ENCODE results near the gene CLSTN3. TPM values are rescaled to one million over a fixed set of nuclear protein-coding genes. Genes with fewer than 3 reads are reported as not detected.

Gene CLSTN3
- total and polyA plus RNA-seq, 2 of the 8 experiments (the other 6 are each of a cell fraction or from before 2014, with no cell fraction given): 20.4 to 26.3 TPM

- TF ChIP-seq ASH2L (IDR thresholded peaks at IDR 0.05; ENCODE audit: low read length) (peak; percentile 44), SIN3A (conservative IDR thresholded peaks at IDR 0.05 in 1 of 2, IDR thresholded peaks at IDR 0.05 in 1 of 2; ENCODE audit: low read depth in 1 of 2, low read length in 2 of 2) (no peak), TBP (IDR thresholded peaks at IDR 0.05; ENCODE audit: low read depth, low read length) (no peak), SRF (IDR thresholded peaks at IDR 0.05; ENCODE audit: low read depth, low read length) (no peak), CHD1 (IDR thresholded peaks at IDR 0.05; ENCODE audit: low read depth, low read length) (no peak), EP300 (IDR thresholded peaks at IDR 0.05; ENCODE audit: borderline replicate concordance in 1 of 2, low read depth in 2 of 2, low read length in 2 of 2) (no peak), NANOG (IDR thresholded peaks at IDR 0.05; ENCODE audit: insufficient read depth, low read depth, low read length, poor library complexity, severe bottlenecking) (no peak), SP4 (IDR thresholded peaks at IDR 0.05; ENCODE audit: low read length) (no peak), E2F6 (IDR thresholded peaks at IDR 0.05) (no peak), YY1 (IDR thresholded peaks at IDR 0.05; ENCODE audit: low read depth, low read length) (no peak), BRCA1 (IDR thresholded peaks at IDR 0.05; ENCODE audit: low read depth, low read length) (no peak), CTCF (IDR thresholded peaks at IDR 0.05; ENCODE audit: control extremely low read depth in 1 of 3, insufficient read depth in 1 of 3, low read depth in 1 of 3, low read length in 3 of 3) (peak; percentile 73 to 80 (median 75))
Measured at GRCh38 chr12:7092229-7092985, 37.8 kb upstream of the CLSTN3 start, which contains the start of gene C1R (continued).
